ENCODE results near the gene FHIP1B. TPM values are rescaled to one million over a fixed set of nuclear protein-coding genes. Genes with fewer than 3 reads are reported as not detected.

FHIP1B gene
- total and polyA plus RNA-seq, 8 donors = 17.0 to 324 (median 35.7) TPM

GRCh38 chr11:6232899-6233298 is 1.5 kb downstream of the FHIP1B start:
- Histone ChIP-seq H3K27ac (peak overlapping the region in 1 of 5 donors; percentile 92), H3K4me3 (peak overlapping the region in 1 of 4 donors; percentile 80), H3K9me3 (no peaks in the 10 kb centered on the region), H3K4me1 (peaks cover 21 to 49% (median 34%) of the 10 kb centered on the region in 4 donors), H3K27me3 (no peaks in the 10 kb centered on the region), H3K36me3 (no peaks in the 10 kb centered on the region)
- no peak for DNase-seq
- no peak for TF ChIP-seq POLR2A (IDR thresholded peaks at IDR 0.05)
- no peak for TF ChIP-seq EP300 (IDR thresholded peaks at IDR 0.05)
- no peak for TF ChIP-seq POLR2AphosphoS5 (IDR thresholded peaks at IDR 0.05)
- TF ChIP-seq, protein P1, sequence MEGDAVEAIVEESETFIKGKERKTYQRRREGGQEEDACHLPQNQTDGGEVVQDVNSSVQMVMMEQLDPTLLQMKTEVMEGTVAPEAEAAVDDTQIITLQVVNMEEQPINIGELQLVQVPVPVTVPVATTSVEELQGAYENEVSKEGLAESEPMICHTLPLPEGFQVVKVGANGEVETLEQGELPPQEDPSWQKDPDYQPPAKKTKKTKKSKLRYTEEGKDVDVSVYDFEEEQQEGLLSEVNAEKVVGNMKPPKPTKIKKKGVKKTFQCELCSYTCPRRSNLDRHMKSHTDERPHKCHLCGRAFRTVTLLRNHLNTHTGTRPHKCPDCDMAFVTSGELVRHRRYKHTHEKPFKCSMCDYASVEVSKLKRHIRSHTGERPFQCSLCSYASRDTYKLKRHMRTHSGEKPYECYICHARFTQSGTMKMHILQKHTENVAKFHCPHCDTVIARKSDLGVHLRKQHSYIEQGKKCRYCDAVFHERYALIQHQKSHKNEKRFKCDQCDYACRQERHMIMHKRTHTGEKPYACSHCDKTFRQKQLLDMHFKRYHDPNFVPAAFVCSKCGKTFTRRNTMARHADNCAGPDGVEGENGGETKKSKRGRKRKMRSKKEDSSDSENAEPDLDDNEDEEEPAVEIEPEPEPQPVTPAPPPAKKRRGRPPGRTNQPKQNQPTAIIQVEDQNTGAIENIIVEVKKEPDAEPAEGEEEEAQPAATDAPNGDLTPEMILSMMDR (IDR thresholded peaks at IDR 0.05) = no peak
- intact Hi-C loops (cut with DNase I; ENCODE audit: low total_unique reads) = no loop called here

GRCh38 chr11:6229911-6230310 is 4.5 kb downstream of the FHIP1B start:
- DNase-seq = peak in 1 of 2 donors; percentile 71
- Histone ChIP-seq H3K27ac (peak overlapping the region in 2 of 5 donors; percentile 16 to 48), H3K27me3 (no peaks in the 10 kb centered on the region), H3K4me3 (no peak overlapping the region), H3K36me3 (no peaks in the 10 kb centered on the region), H3K9me3 (no peaks in the 10 kb centered on the region), H3K4me1 (peaks cover 21 to 69% (median 44%) of the 10 kb centered on the region in 4 donors)
- intact Hi-C loops (cut with DNase I; ENCODE audit: low total_unique reads) = no loop called here
- 20 to 53% (median 33%) methylated on average over 2 of the region's 2 CpGs for WGBS, 5 donors
- peak in 2 of 3 donors; percentile 31 to 49 for TF ChIP-seq POLR2AphosphoS5 (IDR thresholded peaks at IDR 0.05)
- TF ChIP-seq EP300 (IDR thresholded peaks at IDR 0.05) = no peak

- Histone ChIP-seq H3K4me1 (peaks cover 13 to 63% (median 40%) of the 10 kb centered on the region in 4 donors), H3K9me3 (no peaks in the 10 kb centered on the region), H3K27me3 (no peaks in the 10 kb centered on the region), H3K4me3 (no peak overlapping the region), H3K27ac (no peak overlapping the region), H3K36me3 (peaks cover 9 to 11% (median 11%) of the 10 kb centered on the region in 4 donors)
- no peak for DNase-seq
- intact Hi-C loops (cut with DNase I; ENCODE audit: low total_unique reads) = no loop called here
- WGBS, 5 donors = 51 to 71% (median 57%) methylated on average over 3 of the region's 3 CpGs
- TF ChIP-seq POLR2AphosphoS5 (IDR thresholded peaks at IDR 0.05) (no peak), POLR2A (IDR thresholded peaks at IDR 0.05) (no peak), EP300 (IDR thresholded peaks at IDR 0.05) (no peak)
- TF ChIP-seq, protein P1 (IDR thresholded peaks at IDR 0.05) = no peak
Observed at GRCh38 chr11:6228520-6228919, 5.9 kb downstream of the FHIP1B start.

- Histone ChIP-seq H3K9me3 (no peaks in the 10 kb centered on the region), H3K4me3 (no peak overlapping the region), H3K27ac (peak overlapping the region in 1 of 5 donors; percentile 38), H3K27me3 (no peaks in the 10 kb centered on the region), H3K36me3 (peaks cover 29 to 37% (median 37%) of the 10 kb centered on the region in 4 donors), H3K4me1 (peaks cover 5 to 50% (median 29%) of the 10 kb centered on the region in 4 donors)
- intact Hi-C loops (cut with DNase I; ENCODE audit: low total_unique reads) = no loop called here
- TF ChIP-seq EP300 (IDR thresholded peaks at IDR 0.05) = no peak
- TF ChIP-seq, protein P1 (IDR thresholded peaks at IDR 0.05) = no peak
- TF ChIP-seq POLR2A (IDR thresholded peaks at IDR 0.05) = no peak
- no peak for TF ChIP-seq POLR2AphosphoS5 (IDR thresholded peaks at IDR 0.05)
- peak in 1 of 2 donors; percentile 15 for DNase-seq
- WGBS, 5 donors = 55 to 65% (median 61%) methylated on average over 2 of the region's 2 CpGs
Observed at GRCh38 chr11:6225896-6226295, 8.5 kb downstream of the FHIP1B start.

DNA sequence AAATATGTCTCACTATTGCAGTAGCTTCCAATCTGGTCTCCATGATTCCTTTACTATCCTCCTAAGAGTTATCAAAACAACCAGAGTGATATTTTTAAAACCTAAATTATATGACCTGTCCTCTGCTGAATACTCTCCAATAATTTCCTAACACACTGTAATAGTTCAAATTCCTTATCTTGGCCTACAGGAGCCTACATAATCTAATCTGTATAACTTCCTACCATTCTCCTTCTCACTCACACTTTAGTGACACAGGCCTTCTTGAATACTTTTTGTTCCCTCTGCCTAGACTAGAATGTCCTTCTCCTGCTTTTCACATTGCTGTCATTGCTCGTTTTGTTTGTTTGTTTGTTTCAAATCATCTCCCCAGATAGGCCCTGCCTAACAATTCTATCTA is 9.4 kb downstream of the FHIP1B start:
- no peak for TF ChIP-seq EP300 (IDR thresholded peaks at IDR 0.05)
- no peak for TF ChIP-seq POLR2AphosphoS5 (IDR thresholded peaks at IDR 0.05)
- no peak for TF ChIP-seq POLR2A (IDR thresholded peaks at IDR 0.05)
- TF ChIP-seq, protein P1 (IDR thresholded peaks at IDR 0.05) = no peak
- DNase-seq = no peak
- H3K4me1 ChIP-seq = peaks cover under 1 to 43% (median 21%) of the 10 kb centered on the region in 4 donors
- intact Hi-C loops (cut with DNase I; ENCODE audit: low total_unique reads) = no loop called here
- WGBS, 5 donors = 20 to 58% (median 36%) methylated on average over 1 of the region's 1 CpG
- H3K36me3 ChIP-seq = peaks cover 37 to 46% (median 46%) of the 10 kb centered on the region in 4 donors
- no peak overlapping the region for H3K27ac ChIP-seq
- no peak overlapping the region for H3K4me3 ChIP-seq
- no peaks in the 10 kb centered on the region for H3K9me3 ChIP-seq
- no peaks in the 10 kb centered on the region for H3K27me3 ChIP-seq
